Dendritic cell treated with granulocyte-macrophage colony-stimulating factor and Interleukin-4, amounts not matched to agents 40 ng/mL and 50 ng/mL, for 4 days (primary cell): ENCODE data around the gene HINT2.

ENCODE experiments used
- H3K27ac Mint-ChIP-seq: one replicate; pipeline ENCODE4 v1.8.0; 2022; ENCODE audit warnings: mild to moderate bottlenecking, mixed read lengths
- H3K27me3 Mint-ChIP-seq: one replicate; pipeline ENCODE4 v1.8.0; 2022; ENCODE audit warnings: mild to moderate bottlenecking, mixed read lengths
- H3K36me3 Mint-ChIP-seq: one replicate; pipeline ENCODE4 v1.8.0; 2022; ENCODE audit warnings: low read depth, mixed read lengths
- H3K4me1 Mint-ChIP-seq: one replicate; pipeline ENCODE4 v1.8.0; 2022; ENCODE audit warnings: low read depth, mixed read lengths
- H3K4me3 Mint-ChIP-seq: one replicate; pipeline ENCODE4 v1.8.0; 2022; ENCODE audit warnings: mild to moderate bottlenecking, moderate library complexity, mixed read lengths
- H3K9me3 Mint-ChIP-seq: one replicate; pipeline ENCODE4 v1.8.0; 2022; ENCODE audit warnings: mixed read lengths
- intact Hi-C: fragments of 100-400 bp; cut with micrococcal nuclease; formaldehyde crosslinking; loops from one replicate; pipeline ENCODE4 v1.15.0; 2022

HINT2 gene

GRCh38 chr9:35769763-35770162, 45.1 kb downstream of the HINT2 start:
- intact Hi-C loops, result no loop called here
- Mint-ChIP-seq H3K4me3 (no peak overlapping the region), H3K27me3 (no peaks in the 10 kb centered on the region), H3K4me1 (peaks cover under 1% of the 10 kb centered on the region), H3K27ac (no peak overlapping the region), H3K9me3 (no peaks in the 10 kb centered on the region), H3K36me3 (no peaks in the 10 kb centered on the region)

- Mint-ChIP-seq H3K9me3 (no peaks in the 10 kb centered on the region), H3K27ac (no peak overlapping the region), H3K36me3 (no peaks in the 10 kb centered on the region), H3K27me3 (no peaks in the 10 kb centered on the region), H3K4me1 (no peaks in the 10 kb centered on the region), H3K4me3 (no peak overlapping the region)
- intact Hi-C loops, result no loop called here
These were observed 47.4 kb downstream of the HINT2 start for GRCh38 chr9:35767458-35767857.

GRCh38 chr9:35766997-35767396, 47.8 kb downstream of the HINT2 start:
- Mint-ChIP-seq H3K4me3 (no peak overlapping the region), H3K27me3 (no peaks in the 10 kb centered on the region), H3K4me1 (no peaks in the 10 kb centered on the region), H3K9me3 (no peaks in the 10 kb centered on the region), H3K27ac (no peak overlapping the region), H3K36me3 (no peaks in the 10 kb centered on the region)
- intact Hi-C loops, result no loop called here

GRCh38 chr9:35763803-35764202, 51.0 kb downstream of the HINT2 start:
- H3K36me3 Mint-ChIP-seq, result no peaks in the 10 kb centered on the region
- intact Hi-C loops, result no loop called here
- H3K9me3 Mint-ChIP-seq, result no peaks in the 10 kb centered on the region
- peaks cover 2% of the 10 kb centered on the region for H3K27me3 Mint-ChIP-seq
- no peak overlapping the region for H3K27ac Mint-ChIP-seq
- H3K4me3 Mint-ChIP-seq, result no peak overlapping the region
- peaks cover 7% of the 10 kb centered on the region for H3K4me1 Mint-ChIP-seq

GRCh38 chr9:35763181-35763580, 51.7 kb downstream of the HINT2 start:
- Mint-ChIP-seq H3K27ac (no peak overlapping the region), H3K9me3 (no peaks in the 10 kb centered on the region), H3K36me3 (no peaks in the 10 kb centered on the region), H3K4me3 (no peak overlapping the region), H3K27me3 (peaks cover 4% of the 10 kb centered on the region), H3K4me1 (peaks cover 12% of the 10 kb centered on the region)
- intact Hi-C loops, result no loop called here
